ENCODE results near the gene ZMYND15.

ZMYND15 gene

GRCh38 chr17:4790705-4791088 lies 51.1 kb downstream of the ZMYND15 start:
- Histone ChIP-seq H3K36me3 (ENCODE audit: control insufficient read depth, insufficient read depth, low read length) (no peaks in the 10 kb centered on the region), H3K27ac (ENCODE audit: insufficient read depth, low read length, poor library complexity, severe bottlenecking) (peak overlapping the region; percentile 77), H3K4me1 (ENCODE audit: control insufficient read depth, insufficient read depth, low read length, poor library complexity, severe bottlenecking) (peaks cover 16% of the 10 kb centered on the region), H3K27me3 (replicated peaks; ENCODE audit: control insufficient read depth, insufficient read depth, low read length, poor library complexity, severe bottlenecking) (peaks cover 11% of the 10 kb centered on the region), H3K9me3 (ENCODE audit: control insufficient read depth, low read length) (no peaks in the 10 kb centered on the region), H3K4me3 (ENCODE audit: insufficient read depth, low read depth, low read length, poor library complexity, severe bottlenecking) (peak overlapping the region; percentile 62)
- no peak for DNase-seq

GRCh38 chr17:4795168-4795567 lies 55.5 kb downstream of the ZMYND15 start:
- no peaks in the 10 kb centered on the region for H3K9me3 ChIP-seq (ENCODE audit: control insufficient read depth, low read length)
- H3K4me3 ChIP-seq (ENCODE audit: insufficient read depth, low read depth, low read length, poor library complexity, severe bottlenecking) = no peak overlapping the region
- H3K27me3 ChIP-seq (replicated peaks; ENCODE audit: control insufficient read depth, insufficient read depth, low read length, poor library complexity, severe bottlenecking) = no peaks in the 10 kb centered on the region
- DNase-seq = no peak
- H3K4me1 ChIP-seq (ENCODE audit: control insufficient read depth, insufficient read depth, low read length, poor library complexity, severe bottlenecking) = peaks cover 4% of the 10 kb centered on the region
- no peak overlapping the region for H3K27ac ChIP-seq (ENCODE audit: insufficient read depth, low read length, poor library complexity, severe bottlenecking)
- H3K36me3 ChIP-seq (ENCODE audit: control insufficient read depth, insufficient read depth, low read length) = peaks cover 17% of the 10 kb centered on the region
